NCI-H526 (cell line): Measurements from ENCODE around the gene ERH.

ENCODE experiments used
- DNase-seq, 2 experiments: peaks; one replicate each; lab custom pipeline; 2025; lab: John Stamatoyannopoulos, UW

The ERH gene

DNA sequence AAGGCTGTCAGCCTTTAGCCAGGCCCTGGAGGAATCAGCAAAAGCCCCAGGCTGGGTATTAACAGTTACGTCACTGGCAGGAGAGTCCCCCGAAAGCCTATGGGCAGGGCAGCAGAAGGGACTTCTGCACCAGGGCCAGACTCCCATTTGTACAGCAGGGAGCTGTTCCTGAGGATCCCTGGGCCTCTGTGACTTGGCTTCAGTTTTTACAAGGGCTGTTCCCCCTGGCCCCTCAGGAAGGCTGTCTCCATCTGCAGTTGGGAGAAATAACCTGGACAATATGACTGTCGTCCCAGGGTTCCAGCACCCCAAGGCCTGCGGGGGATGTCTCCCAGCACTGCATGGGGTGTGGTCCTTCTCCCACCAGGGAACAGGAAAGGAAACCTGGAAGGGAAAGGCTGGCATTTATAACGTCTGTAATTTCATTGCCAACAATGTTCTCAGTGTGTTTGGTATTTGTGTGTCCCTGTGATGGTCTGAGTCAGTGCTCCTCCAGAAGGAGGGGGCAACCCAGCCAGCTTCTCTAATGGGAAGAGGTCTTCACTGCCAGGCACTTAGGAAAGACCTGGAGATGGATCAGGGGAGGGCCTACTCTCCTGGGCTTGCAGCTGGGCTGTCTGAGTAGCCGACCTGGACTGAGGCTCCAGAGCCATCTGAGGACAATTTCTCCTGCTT lies 42.4 kb downstream of the ERH start:
- DNase-seq, result no peak

GRCh38 chr14:69355154-69355597 lies 42.9 kb downstream of the ERH start:
- DNase-seq, result no peak

GRCh38 chr14:69354383-69355153 lies 43.5 kb downstream of the ERH start:
- no peak for DNase-seq

DNA sequence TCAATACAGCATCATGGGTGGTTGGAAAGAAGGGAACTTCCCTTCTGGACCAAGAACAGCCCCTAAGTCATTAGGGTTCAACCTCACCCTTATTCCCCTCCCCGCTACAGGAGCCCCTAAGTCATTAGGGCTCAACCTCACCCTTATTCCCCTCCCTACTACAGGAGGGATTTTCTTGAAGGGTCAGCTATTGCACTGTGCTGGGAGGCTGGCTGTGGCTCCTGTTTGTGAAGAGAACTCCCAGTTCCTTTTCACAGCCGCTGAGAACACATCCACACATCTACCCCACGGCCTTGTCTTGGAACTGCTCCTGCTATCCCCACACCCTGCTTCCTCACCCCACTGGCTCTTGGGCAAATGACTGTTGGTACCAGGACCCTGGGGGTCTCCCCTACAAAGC lies 44.9 kb downstream of the ERH start:
- no peak for DNase-seq

DNA sequence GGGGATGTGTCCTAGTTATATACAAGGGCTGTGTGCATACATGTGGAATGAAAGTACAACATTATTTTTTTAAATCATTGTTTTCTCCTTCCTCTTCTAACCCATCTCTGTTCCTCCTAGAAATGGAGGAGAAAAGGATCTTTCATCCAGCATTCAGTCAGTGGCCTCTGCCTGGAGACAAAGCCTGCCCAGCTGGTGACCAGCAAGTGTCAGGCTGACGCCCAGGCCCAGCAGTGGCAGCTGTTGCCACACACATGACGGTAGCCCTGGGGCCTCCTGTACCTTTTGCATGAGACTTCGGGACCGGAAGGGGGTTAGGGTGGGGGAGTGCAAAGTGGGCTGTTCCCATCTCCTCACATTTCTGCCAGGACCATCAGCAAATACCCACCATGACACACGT lies 46.2 kb downstream of the ERH start:
- no peak for DNase-seq

- peak in 1 of 2 experiments; percentile 21 for DNase-seq
These were observed 46.7 kb downstream of the ERH start for GRCh38 chr14:69351385-69351784.

DNA sequence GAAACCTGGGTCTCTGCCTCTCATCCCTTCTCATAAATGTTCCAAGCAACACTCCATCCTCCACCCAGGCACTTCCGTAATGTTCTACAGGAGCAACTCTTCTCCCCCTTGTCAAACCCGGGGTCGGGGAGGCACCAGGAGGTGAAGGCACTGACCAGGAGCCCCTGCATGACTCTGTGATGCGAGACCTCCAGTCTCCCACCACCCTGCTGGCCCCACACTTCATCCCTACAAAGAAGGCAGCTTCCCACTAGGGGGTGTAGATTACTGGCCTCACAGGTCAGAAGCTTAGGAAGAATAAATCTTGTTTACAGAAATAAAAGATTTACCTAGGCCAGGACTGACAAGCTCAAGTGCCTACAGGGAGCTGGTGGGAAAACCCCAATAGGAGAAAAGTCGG lies 47.2 kb downstream of the ERH start:
- no peak for DNase-seq

DNA sequence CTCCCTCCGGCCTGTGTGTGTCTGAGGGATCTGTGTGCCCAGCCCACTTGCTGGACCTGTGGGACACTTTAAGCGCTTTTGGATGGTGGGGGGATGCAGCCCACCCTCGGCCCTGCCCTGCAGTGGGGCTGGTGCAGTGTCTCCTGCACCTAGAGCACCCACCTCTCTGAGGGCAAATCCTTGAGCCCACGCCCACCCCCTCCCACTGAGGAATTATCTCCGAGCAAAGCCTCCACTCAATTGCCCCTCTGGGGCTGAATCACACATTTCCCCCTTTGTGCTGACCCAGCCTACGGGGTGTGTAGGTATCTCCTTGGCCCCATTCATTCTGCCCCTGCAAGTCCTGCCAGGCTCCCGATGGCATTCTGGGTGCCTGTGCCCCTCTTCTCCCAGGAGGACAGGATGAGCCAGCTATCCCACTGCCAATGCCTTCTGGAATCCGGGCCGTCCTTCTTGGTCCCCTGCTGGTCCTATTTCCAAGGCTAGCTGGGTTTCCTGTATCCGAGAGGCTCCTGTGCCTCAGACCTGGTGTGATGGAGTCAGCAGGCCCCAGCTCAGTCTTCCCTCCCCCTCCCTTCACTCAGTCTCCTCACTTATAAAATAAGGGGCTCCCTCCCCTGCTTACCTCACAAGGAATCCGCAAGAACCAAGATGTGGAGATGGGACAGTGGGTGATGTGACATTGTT lies 48.9 kb downstream of the ERH start:
- no peak for DNase-seq

DNA sequence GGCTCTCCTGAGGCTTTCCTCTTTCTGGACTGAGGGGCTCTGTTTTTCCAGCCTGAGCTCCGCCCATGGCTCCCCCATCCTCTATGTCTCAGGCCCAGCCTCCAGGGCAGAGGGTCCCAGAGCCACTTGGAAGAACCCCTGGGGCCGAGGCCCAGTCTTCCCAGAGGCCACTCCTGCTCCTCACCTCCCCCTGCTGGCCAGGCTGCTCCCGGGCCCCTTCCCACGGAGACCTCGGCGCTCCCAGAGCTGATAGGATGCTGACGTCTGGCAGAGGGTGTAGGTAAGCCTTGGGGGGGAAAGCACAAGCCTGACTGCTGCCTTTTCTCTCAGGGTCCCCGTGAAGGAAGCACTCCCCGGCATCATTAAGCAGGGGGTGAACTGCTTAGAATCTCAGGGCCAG lies 51.4 kb downstream of the ERH start:
- peak in 1 of 2 experiments; percentile 58 for DNase-seq

DNA sequence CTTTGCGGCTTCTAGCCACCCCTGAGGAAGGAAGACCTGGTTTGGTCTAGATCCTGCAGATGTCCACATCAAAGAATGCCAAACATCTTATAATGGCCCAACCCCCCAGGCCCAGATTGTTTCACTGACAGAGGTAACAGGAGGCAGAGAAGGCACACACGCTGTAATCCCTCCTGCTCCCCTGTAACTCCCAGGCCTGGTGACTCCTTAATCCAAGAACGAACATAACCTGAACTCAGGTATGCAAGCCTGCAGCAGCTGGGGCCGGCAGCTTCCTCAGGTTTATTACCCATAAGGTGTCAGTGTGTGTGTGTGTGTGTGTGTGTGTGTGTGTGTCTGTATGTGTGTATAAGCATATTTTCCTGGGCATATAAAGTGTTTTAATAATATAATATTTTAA lies 52.7 kb downstream of the ERH start:
- DNase-seq, result peak in 1 of 2 experiments; percentile 19

GRCh38 chr14:69344171-69344570 lies 53.9 kb downstream of the ERH start:
- no peak for DNase-seq

DNA sequence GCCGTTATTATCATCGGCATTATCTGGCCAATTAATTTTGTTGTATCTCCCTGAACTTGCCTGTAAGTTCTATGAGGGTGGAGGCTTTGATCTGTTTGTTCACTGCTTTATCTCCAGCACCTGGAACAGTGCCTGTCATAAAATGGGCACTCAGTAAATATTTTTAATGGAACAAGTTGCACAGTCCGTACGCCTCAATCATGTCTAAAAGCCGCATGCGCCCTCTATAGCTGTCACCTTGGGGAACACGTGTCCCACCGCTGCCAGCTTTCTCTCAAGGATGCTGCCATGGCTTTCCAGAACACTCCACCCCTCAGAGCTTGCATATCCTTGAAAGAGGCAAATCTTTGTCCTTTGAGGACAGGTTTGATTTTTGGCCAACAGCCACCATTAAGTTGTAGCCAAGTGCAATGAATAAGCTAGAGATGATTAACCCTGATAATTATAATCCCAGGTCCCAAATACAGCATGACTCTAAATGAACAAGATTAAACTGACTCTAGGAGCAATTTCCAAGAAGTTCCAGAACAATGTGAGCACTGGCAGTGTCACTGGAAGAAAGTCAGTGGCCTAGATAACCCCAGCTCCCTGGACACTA lies 55.1 kb downstream of the ERH start:
- DNase-seq, result peak in 1 of 2 experiments; percentile 78

DNA sequence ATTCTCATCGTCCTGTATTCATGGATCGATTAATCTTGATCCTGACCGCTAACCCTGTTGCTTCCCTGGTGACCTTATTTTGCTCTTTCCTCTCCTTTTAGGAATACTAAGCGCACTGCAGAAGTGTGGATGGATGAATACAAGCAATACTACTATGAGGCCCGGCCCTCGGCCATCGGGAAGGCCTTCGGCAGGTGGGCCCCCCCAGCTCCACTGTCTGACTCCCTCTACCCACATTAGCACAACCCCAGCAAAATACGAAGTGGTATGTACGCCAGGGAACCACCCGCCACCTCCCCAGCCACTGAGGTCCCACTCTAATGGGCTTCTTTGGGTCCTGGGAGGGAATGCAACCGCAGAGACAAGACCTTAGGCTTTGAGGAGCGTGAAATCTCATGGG lies 58.7 kb downstream of the ERH start:
- DNase-seq, result no peak

GRCh38 chr14:69337984-69338383 lies 60.1 kb downstream of the ERH start:
- DNase-seq, result no peak

- DNase-seq, result no peak
These were observed 62.7 kb downstream of the ERH start for GRCh38 chr14:69335371-69335771.

- no peak for DNase-seq
These were observed 63.5 kb downstream of the ERH start for GRCh38 chr14:69334576-69334975.

- DNase-seq, result no peak
These were observed 64.2 kb downstream of the ERH start for GRCh38 chr14:69333791-69334337.

- DNase-seq, result no peak
These were observed 65.2 kb downstream of the ERH start for GRCh38 chr14:69332782-69333395.

- DNase-seq, result no peak
These were observed 66.9 kb downstream of the ERH start for GRCh38 chr14:69331206-69331605.
